B cell (primary cell): ENCODE measurements around the gene ERC1. TPM values are rescaled to one million over a fixed set of nuclear protein-coding genes. Genes with fewer than 3 reads are reported as not detected.
"Not testable (repeated sequence)": the region's sequence is repeated elsewhere in the genome, so short reads cannot be mapped to it uniquely, and the experiment has no call there.

Experiments
- ATAC-seq: fragments of 200-7000 bp; cut with Tn5 transposase; one replicate; pipeline ENCODE4 v1.10.0; 2021; ENCODE audit warnings: low read depth, mild to moderate bottlenecking, moderate number of reproducible peaks, moderate library complexity
- CTCF ChIA-PET: fragments of 350-600 bp; sonication (Branson Sonifier 250); formaldehyde crosslinking; loops from one replicate; lab custom pipeline; 2021; ENCODE audit warnings: antibody characterized with exemption, inconsistent platforms; lab: Charles Lee
- POLR2A ChIA-PET: fragments of 350-600 bp; sonication (Branson Sonifier 250); formaldehyde crosslinking; loops from one replicate; lab custom pipeline; 2021; ENCODE audit warnings: antibody characterized with exemption; lab: Charles Lee
- DNase-seq: peaks from one replicate; pipeline ENCODE4 v3.0.0; 2013
- H2AFZ ChIP-seq: 2 replicates; pipeline ENCODE4 v1.6.1; 2012; ENCODE audit warnings: mild to moderate bottlenecking, low read depth, low read length; ENCODE audit not compliant: insufficient read depth, poor library complexity, severe bottlenecking
- H3K27ac ChIP-seq, 2 donors: 1 replicate in 1 of 2; 2 replicates in 1 of 2; pipeline ENCODE4 v1.5.1; 2012 to 2013; ENCODE audit warnings: low read length in 2 of 2, mild to moderate bottlenecking in 2 of 2, moderate library complexity in 1 of 2
- H3K27me3 ChIP-seq, 4 experiments: fragments of 200-600 bp in 1 of 4; sonication (generic) in 1 of 4; replicated peaks in 1 of 4; 1 replicate in 2 of 4; 2 replicates in 2 of 4; pipeline versions ENCODE4 v1.6.1 to v1.7.0; 2013 to 2016; ENCODE audit warnings: low read length in 3 of 4, mild to moderate bottlenecking in 2 of 4, mixed read lengths in 1 of 4, moderate library complexity in 1 of 4; ENCODE audit not compliant: insufficient read depth in 4 of 4, control insufficient read depth in 3 of 4; ENCODE audit errors: control extremely low read depth in 1 of 4
- H3K36me3 ChIP-seq, 2 experiments: replicated peaks in 1 of 2; 1 replicate in 1 of 2; 2 replicates in 1 of 2; pipeline versions ENCODE4 v1.6.1 to v1.7.1; 2013; ENCODE audit warnings: low read length in 1 of 2; ENCODE audit not compliant: insufficient read depth in 2 of 2, control insufficient read depth in 1 of 2; ENCODE audit errors: control extremely low read depth in 1 of 2, extremely low read depth in 1 of 2
- H3K4me1 ChIP-seq, 2 donors: fragments of 200-600 bp in 1 of 2; sonication (generic) in 1 of 2; 1 replicate in 1 of 2; 2 replicates in 1 of 2; pipeline versions ENCODE4 v1.5.1 to v1.6.1; 2013 to 2017; ENCODE audit warnings: low read length in 2 of 2; ENCODE audit not compliant: control insufficient read depth in 2 of 2, insufficient read depth in 2 of 2
- H3K4me2 ChIP-seq: replicated peaks from 2 replicates; pipeline ENCODE3; 2012; ENCODE audit warnings: mild to moderate bottlenecking, low read depth, low read length; ENCODE audit not compliant: poor library complexity, severe bottlenecking
- H3K4me3 ChIP-seq, 5 experiments: fragments of 200-600 bp in 1 of 5; sonication (generic) in 1 of 5; 1 replicate in 3 of 5; 2 replicates in 2 of 5; pipeline versions ENCODE4 v1.5.1 to v1.7.0; 2011 to 2016; ENCODE audit warnings: low read length in 4 of 5, mild to moderate bottlenecking in 4 of 5, low read depth in 2 of 5, control low read depth in 1 of 5, moderate library complexity in 1 of 5; ENCODE audit not compliant: insufficient read depth in 1 of 5; ENCODE audit errors: control extremely low read depth in 1 of 5, extremely low read depth in 1 of 5
- H3K79me2 ChIP-seq: fragments of 200-600 bp; sonication (generic); one replicate; pipeline ENCODE4 v1.6.0; 2016; ENCODE audit warnings: low read length; ENCODE audit not compliant: control insufficient read depth, insufficient read depth
- H3K9ac ChIP-seq: fragments of 200-600 bp; sonication (generic); 2 replicates; pipeline ENCODE4 v1.6.1; 2017; ENCODE audit warnings: mild to moderate bottlenecking, low read length, moderate library complexity
- H3K9me3 ChIP-seq, 3 donors: one replicate each; pipeline versions ENCODE4 v1.6.1 to v1.7.1; 2013; ENCODE audit warnings: low read length in 2 of 3; ENCODE audit not compliant: control insufficient read depth in 2 of 3, insufficient read depth in 1 of 3; ENCODE audit errors: control extremely low read depth in 1 of 3
- H4K20me1 ChIP-seq: 2 replicates; pipeline ENCODE4 v1.6.0; 2012; ENCODE audit warnings: mild to moderate bottlenecking, low read length; ENCODE audit not compliant: insufficient read depth, control insufficient read depth, poor library complexity, severe bottlenecking
- H3K27ac Mint-ChIP-seq: one replicate; pipeline ENCODE4 v1.8.0; 2021; ENCODE audit warnings: mixed read lengths
- H3K27me3 Mint-ChIP-seq: one replicate; pipeline ENCODE4 v1.8.0; 2021; ENCODE audit warnings: mixed read lengths
- H3K4me1 Mint-ChIP-seq: one replicate; pipeline ENCODE4 v1.8.0; 2021; ENCODE audit warnings: mixed read lengths
- H3K4me3 Mint-ChIP-seq: one replicate; pipeline ENCODE4 v1.8.0; 2021; ENCODE audit warnings: mixed read lengths
- H3K9me3 Mint-ChIP-seq: one replicate; pipeline ENCODE4 v1.8.0; 2022; ENCODE audit warnings: mixed read lengths; ENCODE audit not compliant: insufficient read depth
- EZH2 ChIP-seq: IDR thresholded peaks from 2 replicates; pipeline ENCODE4 v1.6.1; 2012; ENCODE audit warnings: borderline replicate concordance, low read depth, mild to moderate bottlenecking, moderate library complexity, low read length; ENCODE audit not compliant: insufficient read depth, poor library complexity, severe bottlenecking
- WGBS: methylation state at CpG from one replicate; pipeline ENCODE4 v1.1.5; 2013; ENCODE audit warnings: missing lambda C conversion rate; ENCODE audit not compliant: insufficient coverage; 5-methylcytosine and 5-hydroxymethylcytosine counted together
- intact Hi-C: fragments of 100-400 bp; cut with micrococcal nuclease; formaldehyde crosslinking; loops from one replicate; pipeline ENCODE4 v1.10.0; 2022
- polyA plus RNA-seq: library from polyadenylated mRNA; depleted of rRNA; stranded (reverse); fragments of >200 nt; gene quantifications from 2 replicates; pipeline ENCODE4 v1.2.3, GENCODE V29; 2012
- total RNA-seq, 2 donors: library from RNA; stranded (reverse); fragments of 120-200 nt in 1 of 2; gene quantifications; 1 replicate in 1 of 2; 2 replicates in 1 of 2; pipeline versions ENCODE4 v1.2.3 to v1.2.4, GENCODE V29; 2013 to 2022
- TF ChIP-seq, protein P1 (sequence below): fragments of 200-600 bp; IDR thresholded peaks from one replicate; pipeline ENCODE4 v1.8.0; 2022; ENCODE audit warnings: antibody characterized with exemption, mild to moderate bottlenecking

Gene ERC1
- total and polyA plus RNA-seq, 2 donors (not counting 1 experiment from before 2014, with no cell fraction given) = 4.0 to 77.6 TPM

DNA sequence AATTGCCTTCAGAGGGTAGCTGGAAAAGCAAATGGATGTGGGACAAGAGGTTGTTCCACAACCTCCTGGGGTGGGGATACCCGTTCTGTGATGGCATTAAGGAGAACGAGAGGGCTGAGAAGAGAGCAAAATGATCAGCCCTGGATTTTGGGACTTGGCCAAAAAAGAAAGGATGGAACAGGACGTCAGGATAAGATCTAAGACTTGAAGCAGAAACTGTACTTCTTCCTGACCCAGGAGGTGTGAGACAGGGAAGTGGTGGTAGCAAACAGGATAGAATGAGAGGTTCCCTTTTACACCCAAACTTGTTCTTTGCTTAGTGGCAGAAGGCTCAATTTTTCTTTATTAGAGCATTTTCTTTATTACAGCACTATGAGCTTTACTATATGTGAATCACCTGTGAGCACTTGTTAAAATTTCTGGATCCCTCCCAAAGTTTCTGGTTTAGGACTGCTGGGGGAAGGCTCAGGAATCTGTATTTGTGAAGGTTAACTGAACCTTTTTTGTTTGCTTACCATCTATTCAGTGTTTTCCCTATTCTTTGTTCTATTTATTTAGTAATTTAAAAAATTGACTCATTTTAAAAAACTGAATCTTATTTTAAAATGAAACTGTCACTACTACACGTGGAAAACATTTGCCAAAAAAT, 59.2 kb downstream of the ERC1 start:
- CTCF ChIA-PET = no interaction called here

DNA sequence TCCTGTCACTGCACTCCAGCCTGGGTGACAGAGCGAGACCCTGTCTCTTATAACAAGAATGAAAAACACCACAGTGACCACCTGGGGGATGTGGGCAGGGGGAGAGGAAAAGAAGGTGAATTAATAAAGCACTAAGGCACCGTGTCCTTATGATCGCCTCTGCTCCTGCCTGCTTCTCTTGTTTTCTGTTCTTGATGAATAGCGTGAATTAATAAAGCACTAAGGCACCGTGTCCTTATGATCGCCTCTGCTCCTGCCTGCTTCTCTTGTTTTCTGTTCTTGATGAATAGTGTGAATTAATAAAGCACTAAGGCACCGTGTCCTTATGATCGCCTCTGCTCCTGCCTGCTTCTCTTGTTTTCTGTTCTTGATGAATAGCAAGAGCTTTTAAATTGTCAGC, 60.6 kb downstream of the ERC1 start:
- H3K9ac ChIP-seq, DNase-seq, H3K36me3 ChIP-seq, H3K4me1 ChIP-seq, H3K27ac Mint-ChIP-seq, H3K4me1 Mint-ChIP-seq, H3K4me3 Mint-ChIP-seq, CTCF ChIA-PET, H3K4me3 ChIP-seq, H2AFZ ChIP-seq, H3K27ac ChIP-seq, H3K9me3 Mint-ChIP-seq, H4K20me1 ChIP-seq, ATAC-seq, H3K27me3 Mint-ChIP-seq, H3K27me3 ChIP-seq, H3K9me3 ChIP-seq, H3K79me2 ChIP-seq, intact Hi-C loops, H3K4me2 ChIP-seq: not testable (repeated sequence)
- POLR2A ChIA-PET = interaction anchor here (0.7 kb wide), 1 partner anchor 117 kb away, joined by 4 read pairs; no protein-coding TSS in a partner anchor
- whole genome bisulfite sequencing = 67% methylated on average over 2 of the region's 8 CpGs

More for the DNA sequence above, 59.2 kb downstream of the ERC1 start:
- H3K9me3 Mint-ChIP-seq = no peaks in the 10 kb centered on the region
- peaks cover 11% of the 10 kb centered on the region for H3K4me1 Mint-ChIP-seq
- Histone ChIP-seq H4K20me1 (peaks cover 4% of the 10 kb centered on the region), H3K4me1 (no peaks in the 10 kb centered on the region), H3K27ac (no peak overlapping the region), H3K9me3 (no peaks in the 10 kb centered on the region), H3K4me2 (no peak overlapping the region), H3K9ac (no peak overlapping the region), H3K27me3 (no peaks in the 10 kb centered on the region), H3K36me3 (no peaks in the 10 kb centered on the region), H3K79me2 (peaks cover 12% of the 10 kb centered on the region), H2AFZ (no peak overlapping the region), H3K4me3 (no peak overlapping the region)
- POLR2A ChIA-PET = interaction anchor here (0.6 kb wide), 1 partner anchor 32 kb away, joined by 9 read pairs; no protein-coding TSS in a partner anchor
- no peak for TF ChIP-seq EZH2
- TF ChIP-seq, protein P1, sequence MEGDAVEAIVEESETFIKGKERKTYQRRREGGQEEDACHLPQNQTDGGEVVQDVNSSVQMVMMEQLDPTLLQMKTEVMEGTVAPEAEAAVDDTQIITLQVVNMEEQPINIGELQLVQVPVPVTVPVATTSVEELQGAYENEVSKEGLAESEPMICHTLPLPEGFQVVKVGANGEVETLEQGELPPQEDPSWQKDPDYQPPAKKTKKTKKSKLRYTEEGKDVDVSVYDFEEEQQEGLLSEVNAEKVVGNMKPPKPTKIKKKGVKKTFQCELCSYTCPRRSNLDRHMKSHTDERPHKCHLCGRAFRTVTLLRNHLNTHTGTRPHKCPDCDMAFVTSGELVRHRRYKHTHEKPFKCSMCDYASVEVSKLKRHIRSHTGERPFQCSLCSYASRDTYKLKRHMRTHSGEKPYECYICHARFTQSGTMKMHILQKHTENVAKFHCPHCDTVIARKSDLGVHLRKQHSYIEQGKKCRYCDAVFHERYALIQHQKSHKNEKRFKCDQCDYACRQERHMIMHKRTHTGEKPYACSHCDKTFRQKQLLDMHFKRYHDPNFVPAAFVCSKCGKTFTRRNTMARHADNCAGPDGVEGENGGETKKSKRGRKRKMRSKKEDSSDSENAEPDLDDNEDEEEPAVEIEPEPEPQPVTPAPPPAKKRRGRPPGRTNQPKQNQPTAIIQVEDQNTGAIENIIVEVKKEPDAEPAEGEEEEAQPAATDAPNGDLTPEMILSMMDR = no peak
- H3K27me3 Mint-ChIP-seq = no peaks in the 10 kb centered on the region
- no peak overlapping the region for H3K27ac Mint-ChIP-seq
- ATAC-seq (no peak), DNase-seq (no peak)
- WGBS = 77% methylated on average over 3 of the region's 4 CpGs
- intact Hi-C loops = no loop called here
- no peak overlapping the region for H3K4me3 Mint-ChIP-seq
